ENCODE results near the gene COL20A1.

Gene COL20A1

DNA sequence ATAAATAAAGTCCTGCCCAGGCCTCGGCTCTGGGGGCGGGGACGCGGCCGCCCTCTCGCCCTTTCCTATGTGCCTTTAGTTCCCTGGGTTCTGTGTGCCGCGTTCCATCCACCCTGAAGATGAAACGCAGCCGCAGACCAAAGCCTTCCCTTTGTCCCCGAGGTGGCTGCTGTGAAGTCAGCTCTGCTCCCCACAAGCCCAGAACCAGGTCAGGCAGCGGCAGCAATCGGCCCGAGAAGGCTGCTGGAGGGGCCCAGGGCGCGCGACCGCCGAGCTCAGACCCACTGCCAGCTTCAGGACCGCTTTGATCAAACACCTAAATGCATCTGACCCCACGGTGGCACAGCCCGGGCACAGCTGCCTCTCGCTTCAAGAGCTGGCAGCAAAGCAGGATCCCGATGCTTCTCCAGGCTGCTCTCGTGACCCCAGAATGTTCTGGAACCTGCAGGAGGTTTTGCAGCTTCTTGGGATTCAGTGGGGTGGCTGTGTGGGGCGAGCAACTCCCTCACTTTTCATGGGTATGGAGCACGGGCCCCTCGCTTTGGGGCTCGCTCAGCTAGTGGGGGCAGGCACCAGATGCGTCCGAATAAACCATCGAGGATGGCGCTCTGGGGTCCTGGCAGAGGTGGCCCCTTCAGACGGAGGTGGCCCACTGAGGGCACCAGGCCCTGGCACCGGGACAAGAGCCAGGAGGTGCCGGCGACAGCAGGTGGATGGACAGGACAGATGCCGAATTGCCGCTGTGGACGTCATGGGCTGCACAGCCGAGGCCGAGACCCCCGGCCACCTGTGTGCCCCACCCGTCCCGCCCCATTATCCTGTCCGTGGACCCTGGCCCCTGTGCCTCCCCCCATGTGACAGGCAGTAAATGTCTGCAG lies 55.2 kb downstream of the COL20A1 start:
- TF ChIP-seq, protein P1, sequence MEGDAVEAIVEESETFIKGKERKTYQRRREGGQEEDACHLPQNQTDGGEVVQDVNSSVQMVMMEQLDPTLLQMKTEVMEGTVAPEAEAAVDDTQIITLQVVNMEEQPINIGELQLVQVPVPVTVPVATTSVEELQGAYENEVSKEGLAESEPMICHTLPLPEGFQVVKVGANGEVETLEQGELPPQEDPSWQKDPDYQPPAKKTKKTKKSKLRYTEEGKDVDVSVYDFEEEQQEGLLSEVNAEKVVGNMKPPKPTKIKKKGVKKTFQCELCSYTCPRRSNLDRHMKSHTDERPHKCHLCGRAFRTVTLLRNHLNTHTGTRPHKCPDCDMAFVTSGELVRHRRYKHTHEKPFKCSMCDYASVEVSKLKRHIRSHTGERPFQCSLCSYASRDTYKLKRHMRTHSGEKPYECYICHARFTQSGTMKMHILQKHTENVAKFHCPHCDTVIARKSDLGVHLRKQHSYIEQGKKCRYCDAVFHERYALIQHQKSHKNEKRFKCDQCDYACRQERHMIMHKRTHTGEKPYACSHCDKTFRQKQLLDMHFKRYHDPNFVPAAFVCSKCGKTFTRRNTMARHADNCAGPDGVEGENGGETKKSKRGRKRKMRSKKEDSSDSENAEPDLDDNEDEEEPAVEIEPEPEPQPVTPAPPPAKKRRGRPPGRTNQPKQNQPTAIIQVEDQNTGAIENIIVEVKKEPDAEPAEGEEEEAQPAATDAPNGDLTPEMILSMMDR (IDR thresholded peaks at IDR 0.05; ENCODE audit: low read depth, low read length, missing control alignments) = no peak
- H3K4me3 ChIP-seq (ENCODE audit: low read depth, low read length) = no peak overlapping the region
- DNase-seq (ENCODE audit: low read depth) = no peak

DNA sequence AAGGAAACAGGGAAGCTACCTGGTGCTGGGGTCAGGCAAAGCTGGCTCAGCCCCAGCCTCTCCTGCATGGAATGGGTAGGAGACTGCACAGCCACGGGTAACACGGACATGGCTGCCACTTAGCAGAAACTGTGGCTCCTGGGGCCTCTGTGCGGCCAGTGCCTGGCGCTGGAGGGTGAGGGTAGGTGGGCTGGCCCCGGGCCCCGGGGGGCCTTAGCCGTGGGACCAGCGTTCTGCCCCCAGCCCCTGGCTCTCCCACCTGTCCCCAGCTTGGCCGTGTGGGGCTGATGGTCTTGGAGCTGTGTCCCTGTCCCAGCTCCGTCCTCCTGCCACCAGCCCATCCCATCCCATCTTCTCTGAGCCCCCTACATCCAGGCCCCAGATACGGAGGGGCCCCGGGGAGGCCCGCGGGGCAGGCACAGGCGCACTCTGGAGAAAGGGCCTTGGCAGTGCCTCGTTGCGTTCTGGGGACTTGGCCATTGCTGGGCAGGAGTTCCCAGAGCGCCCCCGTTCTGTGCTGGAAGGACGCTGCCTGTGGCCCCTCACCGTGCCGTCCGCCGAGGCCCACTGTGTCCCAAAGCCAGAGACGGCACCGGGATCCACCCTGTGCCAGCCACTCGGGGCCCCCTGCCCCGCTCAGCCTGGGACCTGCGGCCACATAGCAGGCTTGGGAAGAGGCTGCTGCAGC lies 56.0 kb downstream of the COL20A1 start:
- no peak overlapping the region for H3K4me3 ChIP-seq (ENCODE audit: low read depth, low read length)
- no peak for DNase-seq (ENCODE audit: low read depth)

DNA sequence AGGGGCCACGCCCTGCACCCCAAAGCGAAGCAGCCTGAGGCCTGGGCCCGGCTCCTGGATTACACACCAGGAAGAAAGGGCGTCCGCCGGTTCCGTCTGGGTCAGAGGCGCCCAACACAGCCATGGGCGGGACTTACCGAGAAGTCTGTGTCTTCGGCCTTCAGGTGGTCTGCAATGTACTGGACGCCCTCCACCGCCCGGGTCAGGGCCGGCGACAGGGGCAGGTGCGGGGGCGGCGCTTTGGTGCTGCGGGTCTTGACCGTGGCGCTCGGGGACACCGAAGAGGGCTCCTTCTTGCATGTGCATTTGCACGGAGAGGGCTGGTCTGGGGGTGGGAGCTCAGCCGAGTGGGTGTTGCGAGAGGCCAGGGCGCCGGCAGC lies 56.5 kb downstream of the COL20A1 start:
- no peak for DNase-seq (ENCODE audit: low read depth)
- no peak overlapping the region for H3K4me3 ChIP-seq (ENCODE audit: low read depth, low read length)
- TF ChIP-seq, protein P1 (IDR thresholded peaks at IDR 0.05; ENCODE audit: low read depth, low read length, missing control alignments) = no peak

More for the DNA sequence above, 56.0 kb downstream of the COL20A1 start:
- TF ChIP-seq, protein P1 (IDR thresholded peaks at IDR 0.05; ENCODE audit: low read depth, low read length, missing control alignments) = no peak

DNA sequence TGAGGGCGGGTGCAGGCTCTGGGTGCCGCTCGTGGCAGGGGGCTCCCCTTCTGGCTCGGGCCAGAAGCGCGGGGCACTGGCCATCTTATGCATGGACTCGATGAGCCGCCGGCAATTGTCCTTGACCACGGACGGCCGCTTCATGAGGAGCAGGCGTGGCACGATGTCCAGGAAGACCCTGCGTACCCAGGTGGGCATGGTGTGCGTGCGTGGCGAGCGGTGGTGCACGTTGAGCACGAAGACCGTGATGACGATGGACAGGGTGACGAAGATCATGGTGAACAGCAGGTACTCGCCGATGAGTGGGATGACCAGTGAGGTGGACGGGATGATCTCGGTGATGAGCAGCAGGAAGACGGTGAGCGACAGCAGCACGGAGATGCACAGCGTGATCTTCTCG lies 57.2 kb downstream of the COL20A1 start:
- TF ChIP-seq, protein P1 (IDR thresholded peaks at IDR 0.05; ENCODE audit: low read depth, low read length, missing control alignments) = no peak
- DNase-seq (ENCODE audit: low read depth) = no peak
- no peak overlapping the region for H3K4me3 ChIP-seq (ENCODE audit: low read depth, low read length)

DNA sequence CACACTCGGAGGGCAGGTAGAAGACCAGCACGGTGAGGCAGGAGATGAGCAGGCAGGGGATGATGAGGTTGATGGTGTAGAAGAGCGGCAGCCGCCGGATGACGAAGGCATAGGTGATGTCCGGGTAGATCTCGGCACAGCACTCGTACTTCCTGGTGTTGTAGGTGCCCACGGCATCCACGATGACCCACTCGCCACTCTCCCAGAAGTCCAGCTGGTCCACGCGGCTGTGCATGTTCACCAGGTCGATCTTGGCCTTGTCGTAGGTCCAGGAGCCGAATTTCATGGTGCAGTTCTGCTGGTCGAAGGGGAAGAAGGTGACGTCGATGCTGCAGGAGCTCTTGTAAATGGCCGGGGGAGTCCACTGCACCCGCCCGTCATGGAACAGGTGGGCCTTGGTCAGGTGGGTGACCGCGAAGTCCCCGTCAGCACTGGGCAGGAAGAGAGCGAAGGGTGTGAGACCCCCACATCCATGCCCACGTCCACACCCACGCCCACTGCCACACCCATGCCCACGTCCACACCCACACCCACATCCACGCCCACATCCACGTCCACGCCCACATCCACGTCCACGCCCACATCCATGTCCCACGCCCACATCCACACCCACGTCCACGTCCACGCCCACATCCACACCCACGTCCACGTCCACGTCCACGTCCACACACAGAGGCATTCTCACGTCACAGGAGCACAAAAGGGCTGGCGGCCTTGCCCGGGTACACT lies 57.8 kb downstream of the COL20A1 start:
- no peak for DNase-seq (ENCODE audit: low read depth)
- TF ChIP-seq, protein P1 (IDR thresholded peaks at IDR 0.05; ENCODE audit: low read depth, low read length, missing control alignments) = no peak

DNA sequence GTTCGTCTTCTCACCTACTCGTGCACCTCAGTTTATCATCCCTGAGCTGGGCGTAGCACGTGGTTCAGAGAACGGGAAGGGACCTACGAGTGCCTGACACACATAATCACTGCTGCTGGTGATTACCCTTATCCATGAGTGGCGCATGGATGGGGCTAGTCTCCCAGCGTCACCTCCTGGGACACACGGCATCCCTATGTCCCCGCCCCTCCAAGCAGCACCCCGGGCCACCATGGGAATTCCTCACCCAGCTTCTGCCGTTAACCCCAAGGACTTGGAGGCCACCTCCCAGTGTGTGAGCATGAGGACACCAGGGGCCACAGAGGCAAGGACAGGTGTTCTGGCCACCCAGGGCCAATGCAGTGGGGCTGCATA lies 58.3 kb downstream of the COL20A1 start:
- DNase-seq (ENCODE audit: low read depth) = no peak
- H3K4me3 ChIP-seq (ENCODE audit: low read depth, low read length) = no peak overlapping the region
- TF ChIP-seq, protein P1 (IDR thresholded peaks at IDR 0.05; ENCODE audit: low read depth, low read length, missing control alignments) = no peak

More for the DNA sequence above, 57.8 kb downstream of the COL20A1 start:
- no peak overlapping the region for H3K4me3 ChIP-seq (ENCODE audit: low read depth, low read length)
